Prostate gland (tissue), 2 donors: ENCODE measurements around the gene RNF113B.

Experiments
- CTCF ChIP-seq, 4 experiments: fragments of 200-600 bp in 2 of 4; fragments of 450-650 bp in 2 of 4; sonication (generic) in 2 of 4; IDR thresholded peaks; 1 replicate in 3 of 4; 2 replicates in 1 of 4; pipeline ENCODE4 v1.5.1; 2016 to 2019; ENCODE audit warnings: antibody characterized with exemption in 4 of 4, mild to moderate bottlenecking in 2 of 4, moderate library complexity in 2 of 4
- POLR2A ChIP-seq: fragments of 450-650 bp; IDR thresholded peaks from one replicate; pipeline ENCODE4 v1.6.1; 2016; ENCODE audit warnings: antibody characterized with exemption, mild to moderate bottlenecking

DNA sequence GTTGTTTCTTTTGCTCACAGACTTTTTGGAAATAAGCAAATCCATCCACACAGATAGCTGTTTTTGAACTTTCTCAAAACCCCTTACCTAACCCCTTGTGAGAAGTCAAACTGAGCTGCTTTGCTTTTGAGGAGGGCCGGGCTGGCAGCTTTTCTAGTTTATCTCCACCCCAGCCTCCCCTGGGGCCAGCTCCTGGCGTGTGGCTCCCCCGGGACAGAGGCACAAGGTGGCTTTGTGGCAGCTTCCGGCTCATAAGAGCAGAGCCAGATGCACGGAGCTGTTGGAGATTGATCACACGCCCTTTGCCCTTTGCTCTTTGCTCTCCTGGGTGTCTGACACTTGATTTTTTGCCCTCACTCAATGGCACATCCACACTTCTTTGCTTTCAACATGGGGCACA lies 24.9 kb upstream of the RNF113B start:
- TF ChIP-seq CTCF (IDR thresholded peaks at IDR 0.05) (no peak), POLR2A (no peak)
